Measurements from ENCODE around the gene RAD23A. TPM values are rescaled to one million over a fixed set of nuclear protein-coding genes. Genes with fewer than 3 reads are reported as not detected.
A peak's percentile ranks its signal among the peaks of the same experiment; 100 is the strongest.

The RAD23A gene
- total and polyA plus RNA-seq, 10 of the 15 experiments (the other 5 are each of a cell fraction or from before 2014, with no cell fraction given), result 8.8 to 198 (median 119) TPM

GRCh38 chr19:12937927-12938778, 7.5 kb upstream of the RAD23A start, which contains the start of gene CALR:
Gene CALR (plus strand): TSS chr19:12938609. CDS start chr19:12938680, 71 bp downstream.
- ATAC-seq (peak; percentile 92), FAIRE-seq (peak; percentile 94), DNase-seq (ENCODE audit: low read depth, low spot score) (peak; percentile 97)
- peak within 1 kb of the TSS; percentile 89 for H3K27ac ChIP-seq (ENCODE audit: control insufficient read depth, insufficient read depth)
- peaks cover 46% of the 10 kb centered on the region for H3K4me1 ChIP-seq (ENCODE audit: control insufficient read depth, insufficient read depth, low read length)
- RAD21 ChIA-PET (ENCODE audit: unreplicated experiment), result interaction anchor here (1.1 to 1.8 kb wide), 4 partner anchors 27 to 47 kb away, joined by 3 to 8 read pairs (median 5); partner anchors contain the start of gene GCDH
- CTCF ChIA-PET, result interaction anchor here (0.9 to 1.6 kb wide), 6 partner anchors 26 to 161 kb away, joined by 3 to 9 read pairs (median 4); no protein-coding TSS in a partner anchor
- WGBS (ENCODE audit: insufficient coverage, insufficient replicate concordance, low lambda C conversion rate, missing lambda C conversion rate), result under 1% methylated on average over 63 of the region's 63 CpGs
- POLR2A ChIA-PET, result interaction anchor here (0.5 to 3.1 kb wide), 11 partner anchors 16 to 853 kb away, joined by 3 to 13 read pairs (median 4); partner anchors contain the start of genes DNASE2, GADD45GIP1 and GCDH
- peak within 1 kb of the TSS; percentile 86 for H2AFZ ChIP-seq (ENCODE audit: control insufficient read depth, low read depth, low read length)
- H3K9ac ChIP-seq (ENCODE audit: control insufficient read depth, insufficient read depth, low read length), result peak within 1 kb of the TSS; percentile 99
- intact Hi-C loops (cut with micrococcal nuclease; ENCODE audit: unreplicated experiment) (loop anchor here (1.0 to 5.0 kb wide), 2 partner anchors 53 to 151 kb away; no protein-coding TSS in a partner anchor), in situ Hi-C loops (cut with MboI) (no loop called here)
- peak within 1 kb of the TSS; percentile 90 for H3K4me3 ChIP-seq
- peak within 1 kb of the TSS; percentile 100 for H3K4me2 ChIP-seq (ENCODE audit: control insufficient read depth, insufficient read depth)
- no peaks in the 10 kb centered on the region for H3K27me3 ChIP-seq (replicated peaks in 1 of 2; ENCODE audit: control insufficient read depth in 2 of 2, insufficient read depth in 2 of 2, low read length in 1 of 2)
- H3K9me3 ChIP-seq (replicated peaks; ENCODE audit: control insufficient read depth, insufficient read depth, low read length), result no peaks in the 10 kb centered on the region
- peaks cover 12% of the 10 kb centered on the region; the same call in 1 of the 2 replicates for H4K20me1 ChIP-seq (ENCODE audit: control insufficient read depth, insufficient read depth)
- SMC1A ChIA-PET (ENCODE audit: uncharacterized antibody, unreplicated experiment), result interaction anchor here (0.7 to 1.8 kb wide), 7 partner anchors 10 to 56 kb away, joined by 3 to 9 read pairs (median 4); partner anchors contain the start of gene GCDH
- no TSS peak for BruUV-seq (replicated peaks)
- H3K36me3 ChIP-seq (ENCODE audit: control insufficient read depth in 2 of 2, insufficient read depth in 2 of 2, low read length in 1 of 2), result peaks cover 13 to 32% of the 10 kb centered on the region in 2 experiments
- H3K79me2 ChIP-seq (ENCODE audit: control insufficient read depth, insufficient read depth, low read length), result peaks cover 50% of the 10 kb centered on the region
- TF ChIP-seq FOS (IDR thresholded peaks at IDR 0.05; ENCODE audit: borderline replicate concordance, extremely low read depth, insufficient read length), result peak; percentile 90
- peak; percentile 99 for TF ChIP-seq SP1 (IDR thresholded peaks at IDR 0.05; ENCODE audit: low read depth, low read length)
- no peak for TF ChIP-seq STAT3 (IDR thresholded peaks at IDR 0.05; ENCODE audit: low read depth, low read length)
- TF ChIP-seq CHD1 (IDR thresholded peaks at IDR 0.05; ENCODE audit: low read depth, low read length), result peak; percentile 90; the same call in 1 of the 2 replicates
- TF ChIP-seq POLR2A (IDR thresholded peaks at IDR 0.05; ENCODE audit: low read depth, low read length), result peak; percentile 99
- TF ChIP-seq FOXK2 (IDR thresholded peaks at IDR 0.05), result no peak
- peak; percentile 88 for TF ChIP-seq YY1 (IDR thresholded peaks at IDR 0.05; ENCODE audit: low read depth, low read length)
- TF ChIP-seq USF1 (IDR thresholded peaks at IDR 0.05; ENCODE audit: borderline replicate concordance, extremely low read length, insufficient read depth, low read depth, low read length), result peak; percentile 90
- TF ChIP-seq ZBTB11 (CRISPR knock-in tag; IDR thresholded peaks at IDR 0.05), result no peak
- peak; percentile 100 for TF ChIP-seq POLR2AphosphoS5 (IDR thresholded peaks at IDR 0.05; ENCODE audit: low read length)
- TF ChIP-seq HCFC1 (IDR thresholded peaks at IDR 0.05; ENCODE audit: low read length), result 0 out of 2 replicates have a peak, but pooled peaks have one; percentile 36
- peak; percentile 77 for TF ChIP-seq E2F8 (IDR thresholded peaks at IDR 0.05; ENCODE audit: low read depth, partially characterized antibody)
- TF ChIP-seq CEBPB (IDR thresholded peaks at IDR 0.05; ENCODE audit: borderline replicate concordance in 1 of 2, low read depth in 2 of 2, low read length in 2 of 2), result no peak
- peak; percentile 95 for TF ChIP-seq POU2F2 (IDR thresholded peaks at IDR 0.05; ENCODE audit: borderline replicate concordance, low read depth, low read length)
- TF ChIP-seq POLR2AphosphoS2 (IDR thresholded peaks at IDR 0.05; ENCODE audit: low read depth, low read length), result peak; percentile 99

Data from GM12878 (cell line).